HG03354 (cell line): ENCODE results near the gene ZNF777.
A peak's percentile ranks its signal among the peaks of the same experiment; 100 is the strongest.
"Not testable (repeated sequence)": the region's sequence is repeated elsewhere in the genome, so short reads cannot be mapped to it uniquely, and the experiment has no call there.

Experiments used
- ATAC-seq: cut with Tn5 transposase; IDR thresholded peaks from one replicate; pipeline ENCODE4 v1.9.1; 2021; ENCODE audit warnings: mild to moderate bottlenecking; ENCODE audit not compliant: unreplicated experiment, poor library complexity, severe bottlenecking

The ZNF777 gene

DNA sequence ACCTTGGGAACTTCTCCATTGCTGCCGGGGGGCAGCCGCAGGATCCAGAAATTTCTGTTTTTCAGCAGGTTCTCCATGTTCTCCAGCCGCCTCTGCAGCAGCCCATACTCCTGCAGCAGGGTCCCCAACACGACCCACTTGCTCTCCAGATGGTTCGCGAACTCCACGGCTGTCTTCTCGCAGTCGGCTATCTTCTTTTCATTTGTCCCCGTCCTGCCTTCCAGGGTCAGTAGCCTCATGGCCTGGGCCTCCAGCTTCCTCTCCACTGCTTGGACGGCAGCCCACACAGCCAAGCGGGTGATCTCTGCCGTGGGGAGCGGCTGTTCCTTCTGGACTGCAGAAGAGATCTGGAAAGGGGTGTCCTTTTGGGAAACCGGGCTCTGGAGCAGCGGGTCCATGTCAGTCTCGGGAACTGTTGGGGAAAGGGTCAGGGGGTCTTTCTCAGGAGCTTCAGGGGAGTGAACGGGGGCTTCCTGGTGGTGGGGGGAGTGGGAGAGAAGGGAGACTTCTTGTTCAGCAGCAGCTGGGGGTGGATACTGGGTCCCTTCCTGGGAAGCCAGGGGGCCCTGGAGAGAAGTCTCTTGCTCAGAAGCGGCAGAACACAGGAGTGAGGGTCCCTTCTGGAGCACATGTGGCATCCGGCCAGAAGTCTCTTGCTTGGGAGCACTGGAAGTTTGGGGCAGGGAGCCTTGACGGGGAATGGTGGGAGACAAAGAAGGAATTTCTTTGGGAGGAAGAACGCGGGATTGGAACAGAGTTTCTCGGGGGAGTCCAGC is 5.5 kb downstream of the ZNF777 start:
- ATAC-seq, result no peak

DNA sequence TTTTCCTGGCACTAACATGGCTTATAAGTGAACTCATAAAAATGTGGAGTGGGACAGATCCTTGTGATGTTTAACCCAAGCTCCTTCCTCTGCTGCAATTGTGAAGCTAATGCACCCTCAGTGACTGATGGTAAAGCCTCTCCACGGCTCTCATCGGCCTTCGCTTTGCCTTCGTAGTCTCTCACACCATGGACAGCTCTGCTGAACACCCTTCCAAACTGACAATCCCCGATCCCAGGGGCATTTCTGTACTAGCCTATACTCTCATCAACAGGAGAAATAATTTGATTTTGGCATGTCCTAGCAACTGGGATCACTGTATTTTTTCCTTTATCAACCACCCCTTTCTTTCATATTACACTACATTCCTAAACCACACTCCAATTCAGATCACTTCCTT is 6.1 kb downstream of the ZNF777 start:
- ATAC-seq, result no peak

DNA sequence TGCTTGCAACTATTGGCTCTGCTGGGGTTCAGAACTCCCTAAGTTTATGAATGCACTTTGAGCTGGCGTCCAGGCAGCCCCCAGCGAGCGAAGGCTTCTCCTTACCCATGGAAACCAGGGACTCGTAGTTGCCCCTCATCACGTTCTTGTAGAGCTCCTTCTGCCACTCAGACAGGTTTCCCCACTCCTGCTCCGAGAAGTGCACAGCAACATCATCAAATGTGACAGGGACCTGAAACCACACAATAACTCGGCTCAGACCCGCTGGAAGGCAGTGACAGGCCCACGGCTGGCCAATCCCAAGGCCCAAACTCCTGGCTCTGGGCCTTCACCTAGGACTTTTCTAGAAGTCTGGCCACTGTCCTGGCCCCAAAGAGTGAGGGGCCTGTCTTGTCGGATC is 6.9 kb downstream of the ZNF777 start:
- no peak for ATAC-seq

DNA sequence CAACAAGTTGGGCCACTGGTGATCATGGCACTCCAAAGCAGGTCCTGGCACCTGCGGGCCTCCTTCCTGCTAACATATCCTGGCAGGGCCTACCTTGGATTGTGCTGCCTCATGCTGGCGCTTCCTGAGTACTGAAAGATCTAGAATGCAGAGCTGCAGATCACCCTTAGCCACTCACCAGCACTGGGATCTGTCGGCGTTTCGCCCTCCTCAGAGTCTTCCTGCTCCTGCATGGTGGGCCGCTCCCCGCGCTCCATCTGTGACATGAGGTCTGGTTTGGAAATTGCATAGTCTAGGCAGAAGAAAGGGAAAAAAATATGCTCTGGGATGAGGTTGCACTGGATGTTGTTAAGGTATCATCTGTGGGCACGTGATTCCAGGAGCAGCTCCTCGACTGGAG is 10.0 kb downstream of the ZNF777 start:
- no peak for ATAC-seq

DNA sequence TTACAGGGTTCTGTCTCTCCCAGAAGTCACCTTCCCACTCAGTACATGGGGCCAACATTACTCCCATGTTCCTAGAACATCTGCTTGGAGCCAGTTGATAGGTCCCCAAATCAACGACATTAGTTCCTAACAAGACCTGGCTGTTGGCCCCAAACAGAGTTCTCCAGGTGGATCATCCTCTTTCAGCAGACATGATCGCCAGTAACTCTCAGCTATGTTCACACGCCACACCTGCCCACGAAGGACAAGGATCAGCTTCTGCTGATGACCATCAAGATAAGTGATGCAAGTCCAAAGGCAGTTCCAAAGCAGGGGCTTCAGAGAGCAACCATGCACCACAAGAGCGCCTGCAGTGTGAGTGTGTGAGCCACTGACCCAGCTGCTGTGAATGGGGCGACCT is 11.0 kb downstream of the ZNF777 start:
- no peak for ATAC-seq

DNA sequence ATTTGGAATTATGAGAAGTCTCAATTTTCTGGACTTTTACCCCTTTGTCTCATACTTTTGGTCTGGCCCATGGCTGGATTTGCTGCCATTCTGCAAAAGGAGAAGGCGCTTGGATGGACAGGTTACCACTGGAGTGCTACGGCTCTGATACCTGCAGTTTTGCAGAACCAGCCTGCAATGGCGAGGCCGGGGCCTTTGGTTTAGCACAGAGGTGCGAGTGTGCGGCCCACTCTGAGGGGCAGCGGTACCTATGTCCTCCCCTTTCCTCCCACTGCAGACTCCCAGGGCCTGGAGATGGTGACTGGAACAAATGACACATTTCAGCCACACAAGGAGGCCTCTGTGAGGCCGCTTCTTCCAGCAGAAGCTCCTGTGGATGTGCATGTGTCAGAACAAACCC is 11.9 kb downstream of the ZNF777 start:
- ATAC-seq, result no peak

DNA sequence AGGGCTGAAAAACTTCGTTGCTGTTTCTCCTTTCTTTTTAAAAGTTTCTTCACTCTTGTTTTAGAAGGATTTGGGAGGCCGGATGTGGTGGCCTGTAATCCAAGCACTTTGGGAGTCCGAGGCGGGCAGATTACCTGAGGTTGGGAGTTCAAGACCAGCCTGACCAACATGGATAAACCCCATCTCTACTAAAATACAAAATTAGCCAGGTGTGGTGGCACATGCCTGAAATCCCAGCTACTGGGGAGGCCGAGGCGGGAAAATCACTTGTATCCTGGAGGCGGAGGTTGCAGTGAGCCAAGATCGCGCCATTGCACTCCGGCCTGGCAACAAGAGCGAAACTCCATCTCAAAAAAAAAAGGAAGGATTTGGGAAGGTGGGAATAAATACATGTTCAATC is 14.8 kb downstream of the ZNF777 start:
- not testable (repeated sequence) for ATAC-seq

DNA sequence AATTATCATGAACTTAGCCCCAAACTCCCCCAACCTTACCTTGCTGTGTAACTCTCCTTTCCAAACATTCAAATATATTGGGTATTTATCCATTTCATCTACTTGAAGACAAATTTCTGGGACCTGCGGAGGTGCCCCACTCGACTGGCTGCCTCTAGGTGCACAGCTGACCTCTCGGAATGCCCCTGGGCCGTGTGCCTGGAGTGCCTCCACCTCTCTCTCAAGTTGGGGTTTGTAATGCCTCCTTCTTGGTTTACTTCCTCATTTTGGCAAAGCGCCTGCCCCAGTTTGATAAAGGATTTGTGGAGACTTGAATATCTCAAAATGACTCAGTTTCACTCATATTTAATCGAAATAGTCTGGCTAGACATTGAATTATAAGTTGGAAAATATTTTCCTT is 16.6 kb downstream of the ZNF777 start:
- no peak for ATAC-seq

DNA sequence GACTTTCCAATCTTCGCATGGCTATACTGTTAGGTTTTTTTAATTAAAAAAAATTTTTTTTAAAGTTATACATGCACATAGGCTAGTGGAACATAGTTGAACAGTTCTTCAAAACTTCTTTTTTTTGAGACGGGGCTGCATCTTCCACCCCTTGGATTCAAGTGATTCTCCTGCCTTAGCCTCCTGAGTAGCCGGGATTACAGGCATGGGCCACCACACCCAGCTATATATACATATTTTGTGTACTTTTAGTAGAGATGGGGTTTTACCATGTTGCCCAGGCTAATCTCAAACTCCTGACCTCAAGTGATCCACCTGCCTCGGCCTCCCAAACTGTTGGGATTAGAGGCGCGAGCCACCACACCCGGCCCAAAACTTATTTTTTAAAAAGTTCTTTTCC is 17.3 kb downstream of the ZNF777 start:
- no peak for ATAC-seq

DNA sequence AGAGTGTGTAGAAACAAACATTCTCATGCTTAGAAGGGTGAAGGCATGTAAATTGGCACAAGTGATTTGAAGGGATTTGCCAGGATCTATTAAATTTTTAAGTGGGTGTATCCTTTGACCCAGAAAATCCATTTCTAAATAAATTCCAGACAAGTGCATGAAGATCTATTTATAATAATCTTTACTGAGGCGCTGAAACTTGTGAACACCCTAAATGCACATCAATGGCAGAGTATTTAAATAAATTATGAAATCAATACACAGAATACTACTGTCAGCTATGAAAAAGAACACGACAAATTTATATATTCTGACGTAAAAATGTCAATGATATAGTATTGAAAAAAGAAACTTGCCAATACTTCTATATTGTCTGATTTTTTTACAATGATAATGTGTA is 17.9 kb downstream of the ZNF777 start:
- ATAC-seq, result no peak

DNA sequence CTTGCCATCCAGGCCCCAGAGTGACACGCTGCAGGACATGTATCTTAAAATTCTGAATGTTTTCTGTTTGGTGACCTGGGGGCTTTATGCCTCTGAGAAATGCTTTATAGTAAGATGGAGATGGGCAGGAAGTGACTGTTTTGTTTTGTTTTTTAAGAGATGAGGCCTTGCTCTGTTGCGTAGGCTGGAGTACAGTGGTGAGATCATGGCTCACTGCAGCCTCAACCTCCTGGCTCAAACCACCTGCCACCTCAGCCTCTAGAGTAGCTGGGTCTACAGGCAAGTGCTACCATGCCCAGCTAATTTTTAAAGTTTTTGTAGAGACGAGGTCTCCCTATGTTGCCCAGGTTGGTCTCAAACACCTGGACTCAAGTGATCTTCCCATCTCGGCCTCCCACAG is 20.6 kb downstream of the ZNF777 start:
- ATAC-seq, result no peak

DNA sequence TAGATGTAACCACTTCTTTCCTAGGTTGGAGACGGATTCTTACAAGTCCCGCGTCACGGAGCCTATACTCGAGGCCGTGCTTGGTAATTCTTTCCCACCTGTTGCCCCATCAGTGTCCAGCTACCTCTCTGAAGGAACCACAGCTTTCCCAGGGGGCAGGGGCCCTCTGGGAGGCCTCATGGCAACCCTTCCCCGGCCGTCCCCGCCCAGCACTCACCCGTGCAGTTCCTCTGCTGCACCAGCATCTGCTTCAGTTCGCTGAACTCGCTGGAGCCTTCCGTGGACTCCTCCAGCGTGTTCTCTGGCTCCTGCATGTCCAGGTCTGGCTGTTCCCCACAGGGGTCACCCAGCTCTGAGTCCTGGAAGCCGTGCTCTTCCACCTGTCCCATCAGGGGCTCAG is 24.5 kb downstream of the ZNF777 start:
- no peak for ATAC-seq

DNA sequence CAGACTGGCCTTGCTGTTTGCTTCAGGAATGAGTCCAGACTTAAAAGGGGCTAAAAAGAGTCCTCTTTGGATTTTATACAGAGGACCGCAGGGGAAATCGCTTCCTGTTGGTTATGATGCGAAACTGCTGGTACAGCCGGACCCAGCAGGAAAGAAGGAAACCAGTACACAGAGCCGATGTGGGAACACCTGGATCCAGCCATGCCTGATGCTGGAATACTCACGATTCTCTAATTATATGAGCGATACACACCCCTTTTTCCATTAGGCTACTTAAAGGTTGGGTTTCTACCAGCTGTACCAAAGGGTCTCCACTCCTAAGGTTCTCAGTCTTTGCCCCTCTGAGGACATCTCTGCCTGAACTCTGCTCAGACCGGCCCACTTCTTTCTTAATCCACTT is 27.7 kb downstream of the ZNF777 start:
- no peak for ATAC-seq

DNA sequence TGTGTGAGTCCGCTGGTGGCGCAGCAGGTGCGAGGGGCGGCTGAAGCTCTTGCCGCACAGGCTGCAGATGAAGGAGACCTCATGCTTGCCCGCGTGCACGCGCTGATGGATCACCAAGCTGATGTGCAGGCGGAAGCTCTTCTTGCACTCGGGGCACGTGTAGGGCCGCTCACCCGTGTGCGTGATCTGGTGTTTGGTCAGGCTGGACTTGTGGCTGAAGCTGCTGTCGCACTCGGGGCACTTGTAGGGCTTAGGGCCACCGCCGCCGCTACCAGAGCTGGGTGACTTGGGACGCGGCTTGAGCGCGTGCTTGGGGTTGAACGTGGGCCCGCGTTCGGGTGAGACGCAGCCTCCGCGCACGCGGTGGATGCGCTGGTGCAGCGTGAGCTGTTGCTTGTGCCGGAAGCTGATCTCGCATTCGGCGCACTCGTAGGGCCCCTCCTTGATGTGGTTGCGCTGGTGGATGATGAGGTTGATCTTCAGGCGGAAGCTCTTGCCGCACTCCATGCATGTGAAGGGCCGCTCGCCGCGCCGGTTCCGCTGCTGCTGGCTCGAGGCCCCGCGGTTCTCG is 28.7 kb downstream of the ZNF777 start:
- ATAC-seq, result no peak

DNA sequence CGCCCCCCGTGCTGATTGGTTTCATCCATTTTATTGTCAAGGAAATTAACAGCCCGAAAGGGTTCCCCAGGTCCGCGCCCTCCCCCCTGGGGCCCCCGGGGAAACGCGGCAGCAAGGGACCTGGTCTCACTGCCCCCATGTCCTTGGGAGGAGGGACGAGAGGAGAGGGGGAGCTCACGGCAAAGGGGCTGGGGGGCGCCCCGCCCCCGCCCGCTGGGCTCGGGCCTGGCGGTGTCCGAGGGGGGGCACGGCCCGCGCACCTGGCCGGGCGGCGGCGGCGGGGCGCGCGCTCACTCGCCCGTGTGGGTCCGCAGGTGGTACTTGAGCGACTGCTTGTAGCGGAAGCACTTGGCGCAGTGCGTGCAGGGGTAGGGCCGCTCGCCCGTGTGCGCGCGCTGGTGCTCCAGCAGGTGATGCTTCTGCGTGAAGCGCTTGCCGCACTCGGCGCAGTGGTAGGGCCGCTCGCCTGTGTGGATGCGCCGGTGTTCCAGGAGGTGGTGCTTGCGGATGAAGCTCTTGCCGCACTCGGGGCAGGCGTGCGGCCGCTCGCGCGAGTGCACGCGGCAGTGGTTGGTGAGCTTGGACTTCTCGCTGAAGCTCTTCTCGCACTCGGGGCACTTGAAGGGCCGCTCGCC is 29.3 kb downstream of the ZNF777 start:
- ATAC-seq, result no peak

DNA sequence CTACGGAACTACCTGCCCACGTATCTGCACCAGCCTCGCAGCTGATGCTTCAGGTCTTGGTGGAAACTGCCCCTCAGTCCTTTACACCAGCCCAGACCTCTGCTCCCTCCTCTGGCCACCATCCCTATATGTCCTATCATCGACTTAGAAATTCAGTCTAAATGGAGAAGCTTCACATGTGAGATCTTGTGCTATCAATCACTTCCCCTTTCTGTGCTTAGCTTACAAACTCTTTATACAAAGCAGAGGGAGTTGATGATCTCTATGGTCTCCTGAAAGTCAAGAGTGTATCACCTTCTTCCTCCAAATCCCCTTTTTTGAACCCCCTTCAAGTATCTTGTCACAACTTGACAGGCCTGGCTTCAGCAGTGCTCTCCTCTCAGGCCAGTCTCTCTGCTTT is 30.7 kb downstream of the ZNF777 start:
- ATAC-seq, result no peak

DNA sequence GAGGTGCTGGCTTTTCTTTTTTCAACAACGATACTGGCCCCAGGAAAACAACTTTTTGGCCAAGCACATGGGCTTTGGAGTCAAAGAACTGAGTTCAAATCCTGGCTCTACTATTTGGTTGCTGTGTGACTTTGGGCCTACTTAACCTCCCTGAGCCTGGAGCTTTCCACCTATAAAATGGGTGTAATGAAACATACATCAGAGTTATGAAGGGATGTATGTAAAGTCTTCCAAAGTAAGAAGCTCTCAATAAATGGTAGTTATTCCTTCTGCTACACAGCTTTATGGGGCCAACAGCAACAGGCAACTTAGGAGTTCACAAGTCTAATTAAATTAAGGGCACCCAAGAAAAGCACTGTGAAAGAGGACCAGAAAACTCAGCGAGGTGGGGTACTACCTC is 33.0 kb downstream of the ZNF777 start:
- no peak for ATAC-seq

DNA sequence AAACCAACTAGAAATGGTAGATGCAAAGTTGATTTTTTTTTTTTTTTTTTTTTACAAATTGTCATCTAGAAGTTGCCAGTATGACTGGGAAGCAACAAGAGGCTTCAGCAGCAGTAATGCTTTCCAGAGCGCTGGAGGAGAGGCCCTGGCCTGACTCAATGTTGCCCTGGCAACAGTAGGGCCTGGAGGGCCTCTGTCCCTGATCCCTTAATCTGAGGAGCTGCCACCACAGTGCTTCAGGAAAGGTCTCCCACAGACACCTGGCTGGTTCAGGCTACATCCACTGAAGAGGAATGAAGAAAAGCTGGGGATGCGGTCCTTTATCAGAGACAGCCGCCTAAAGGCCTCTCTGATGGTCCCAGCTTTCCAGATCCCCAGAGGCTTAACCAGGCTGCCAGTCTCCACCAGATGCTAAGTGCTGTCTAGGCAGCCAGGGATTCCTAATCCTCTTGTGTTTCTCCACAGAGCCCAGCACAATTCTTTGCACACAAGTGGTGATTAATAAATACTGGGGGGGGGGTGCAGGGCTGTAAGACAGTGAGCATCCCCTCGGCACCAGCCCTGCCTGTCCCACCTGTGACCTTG is 33.7 kb downstream of the ZNF777 start:
- no peak for ATAC-seq

DNA sequence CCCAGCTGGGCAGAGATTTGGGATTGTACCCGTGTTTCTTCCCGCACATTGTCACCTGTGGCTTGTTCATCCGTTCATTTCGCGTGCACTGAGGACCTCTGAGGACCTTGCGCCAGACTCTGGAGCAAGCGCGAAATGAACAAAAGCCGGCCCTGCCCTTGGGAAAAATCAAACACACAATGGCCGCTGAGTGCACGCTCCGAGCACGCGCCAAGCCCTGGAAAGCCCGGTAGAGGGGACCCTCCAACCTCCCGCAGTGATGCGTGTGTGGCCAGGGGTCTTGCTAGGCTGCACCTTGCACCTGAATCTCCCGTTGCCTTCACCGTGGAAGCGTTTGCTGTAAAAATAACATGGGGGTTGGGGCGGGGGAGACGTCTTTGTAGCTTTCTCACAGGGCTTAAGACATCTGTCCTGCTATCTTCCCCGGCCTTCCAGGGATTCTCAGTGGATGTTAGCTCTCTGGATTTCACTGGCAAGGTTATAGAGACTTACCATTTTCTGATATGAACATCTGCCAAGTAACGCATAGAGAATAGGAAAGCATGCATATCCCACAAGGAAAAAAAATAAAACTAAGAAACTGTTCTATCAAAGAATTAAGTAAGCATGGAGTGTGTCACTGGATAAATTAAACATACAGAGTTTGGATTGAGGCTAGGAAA is 37.3 kb downstream of the ZNF777 start:
- ATAC-seq, result no peak

DNA sequence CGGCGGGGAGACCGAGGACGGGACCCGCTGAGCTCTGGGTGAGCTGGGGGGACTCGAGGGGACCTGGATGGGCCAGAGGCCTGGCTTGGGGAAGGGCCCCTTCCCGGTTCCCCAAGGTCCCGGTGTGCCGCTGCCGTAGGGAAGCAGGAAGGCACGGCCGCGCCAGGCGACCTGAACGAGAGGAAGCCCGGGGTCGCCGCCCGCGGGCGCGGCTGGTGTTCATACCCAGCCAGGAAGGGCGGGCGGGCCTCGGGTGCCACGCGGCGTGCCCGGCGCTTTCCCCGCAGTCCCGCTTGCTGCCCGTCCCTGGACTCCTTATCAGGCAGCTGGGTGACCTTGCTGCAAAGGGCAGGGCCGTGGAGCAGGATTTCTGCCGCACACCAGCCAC is 38.0 kb downstream of the ZNF777 start:
- ATAC-seq, result peak; percentile 17
